Measurements from ENCODE around the gene NCF4.

DNA sequence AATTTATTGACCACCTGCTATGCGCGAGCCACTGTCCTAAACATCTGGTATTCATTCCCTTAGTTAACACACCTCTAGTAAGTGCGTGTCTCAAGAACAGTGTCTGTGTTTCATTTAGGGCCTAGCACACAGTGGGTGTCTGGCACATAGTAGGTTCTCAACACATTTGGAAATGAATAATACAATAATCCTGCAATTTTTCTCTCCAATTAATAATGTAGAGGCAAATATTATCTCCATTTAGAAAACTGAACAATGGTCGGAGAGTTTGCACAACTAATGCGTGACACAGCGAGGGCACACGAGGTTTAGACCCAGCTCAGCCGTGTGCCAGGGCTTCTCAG, 4.0 kb upstream of the NCF4 start:
- TF ChIP-seq CTCF (IDR thresholded peaks at IDR 0.05) = no peak
- TF ChIP-seq, protein P1, sequence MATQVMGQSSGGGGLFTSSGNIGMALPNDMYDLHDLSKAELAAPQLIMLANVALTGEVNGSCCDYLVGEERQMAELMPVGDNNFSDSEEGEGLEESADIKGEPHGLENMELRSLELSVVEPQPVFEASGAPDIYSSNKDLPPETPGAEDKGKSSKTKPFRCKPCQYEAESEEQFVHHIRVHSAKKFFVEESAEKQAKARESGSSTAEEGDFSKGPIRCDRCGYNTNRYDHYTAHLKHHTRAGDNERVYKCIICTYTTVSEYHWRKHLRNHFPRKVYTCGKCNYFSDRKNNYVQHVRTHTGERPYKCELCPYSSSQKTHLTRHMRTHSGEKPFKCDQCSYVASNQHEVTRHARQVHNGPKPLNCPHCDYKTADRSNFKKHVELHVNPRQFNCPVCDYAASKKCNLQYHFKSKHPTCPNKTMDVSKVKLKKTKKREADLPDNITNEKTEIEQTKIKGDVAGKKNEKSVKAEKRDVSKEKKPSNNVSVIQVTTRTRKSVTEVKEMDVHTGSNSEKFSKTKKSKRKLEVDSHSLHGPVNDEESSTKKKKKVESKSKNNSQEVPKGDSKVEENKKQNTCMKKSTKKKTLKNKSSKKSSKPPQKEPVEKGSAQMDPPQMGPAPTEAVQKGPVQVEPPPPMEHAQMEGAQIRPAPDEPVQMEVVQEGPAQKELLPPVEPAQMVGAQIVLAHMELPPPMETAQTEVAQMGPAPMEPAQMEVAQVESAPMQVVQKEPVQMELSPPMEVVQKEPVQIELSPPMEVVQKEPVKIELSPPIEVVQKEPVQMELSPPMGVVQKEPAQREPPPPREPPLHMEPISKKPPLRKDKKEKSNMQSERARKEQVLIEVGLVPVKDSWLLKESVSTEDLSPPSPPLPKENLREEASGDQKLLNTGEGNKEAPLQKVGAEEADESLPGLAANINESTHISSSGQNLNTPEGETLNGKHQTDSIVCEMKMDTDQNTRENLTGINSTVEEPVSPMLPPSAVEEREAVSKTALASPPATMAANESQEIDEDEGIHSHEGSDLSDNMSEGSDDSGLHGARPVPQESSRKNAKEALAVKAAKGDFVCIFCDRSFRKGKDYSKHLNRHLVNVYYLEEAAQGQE (IDR thresholded peaks at IDR 0.05; ENCODE audit: insufficient read depth in 1 of 2, low read depth in 2 of 2, low read length in 1 of 2) = no peak
- TF ChIP-seq POLR2AphosphoS5 (IDR thresholded peaks at IDR 0.05; ENCODE audit: low read depth, low read length) = no peak
- no peak for TF ChIP-seq TCF7L2 (IDR thresholded peaks at IDR 0.05; ENCODE audit: low read depth, low read length)
- TF ChIP-seq SIN3A (IDR thresholded peaks at IDR 0.05; ENCODE audit: borderline replicate concordance, insufficient read depth, low read depth, low read length) = no peak

All from Panc1 (cell line).